Dendritic cell treated with granulocyte-macrophage colony-stimulating factor and Interleukin-4, amounts not matched to agents 40 ng/mL and 50 ng/mL, for 4 days (primary cell): ENCODE results near the gene PRM3.

ENCODE experiments used
- H3K27ac Mint-ChIP-seq: one replicate; pipeline ENCODE4 v1.8.0; 2022; ENCODE audit warnings: mild to moderate bottlenecking, mixed read lengths
- H3K27me3 Mint-ChIP-seq: one replicate; pipeline ENCODE4 v1.8.0; 2022; ENCODE audit warnings: mild to moderate bottlenecking, mixed read lengths
- H3K36me3 Mint-ChIP-seq: one replicate; pipeline ENCODE4 v1.8.0; 2022; ENCODE audit warnings: low read depth, mixed read lengths
- H3K4me1 Mint-ChIP-seq: one replicate; pipeline ENCODE4 v1.8.0; 2022; ENCODE audit warnings: low read depth, mixed read lengths
- H3K4me3 Mint-ChIP-seq: one replicate; pipeline ENCODE4 v1.8.0; 2022; ENCODE audit warnings: mild to moderate bottlenecking, moderate library complexity, mixed read lengths
- H3K9me3 Mint-ChIP-seq: one replicate; pipeline ENCODE4 v1.8.0; 2022; ENCODE audit warnings: mixed read lengths
- intact Hi-C: fragments of 100-400 bp; cut with micrococcal nuclease; formaldehyde crosslinking; loops from one replicate; pipeline ENCODE4 v1.15.0; 2022

PRM3 gene

GRCh38 chr16:11272921-11273720, at the start of gene PRM3:
PRM3 (minus strand) TSS chr16:11273629; CDS start chr16:11273595, 34 bp downstream.
- Mint-ChIP-seq H3K4me3 (no peak within 1 kb of the TSS), H3K9me3 (no peaks in the 10 kb centered on the region), H3K36me3 (no peaks in the 10 kb centered on the region), H3K4me1 (peaks cover 45% of the 10 kb centered on the region), H3K27ac (peak within 1 kb of the TSS; percentile 87), H3K27me3 (peaks cover 48% of the 10 kb centered on the region)
- intact Hi-C loops, result no loop called here

- no peak overlapping the region for H3K27ac Mint-ChIP-seq
- H3K4me1 Mint-ChIP-seq, result peaks cover 38% of the 10 kb centered on the region
- H3K36me3 Mint-ChIP-seq, result no peaks in the 10 kb centered on the region
- intact Hi-C loops, result no loop called here
- peaks cover 19% of the 10 kb centered on the region for H3K27me3 Mint-ChIP-seq
- no peak overlapping the region for H3K4me3 Mint-ChIP-seq
- H3K9me3 Mint-ChIP-seq, result no peaks in the 10 kb centered on the region
Measured at GRCh38 chr16:11322823-11323222, 49.4 kb upstream of the PRM3 start.

- Mint-ChIP-seq H3K4me3 (no peak overlapping the region), H3K27me3 (peaks cover 22% of the 10 kb centered on the region), H3K36me3 (no peaks in the 10 kb centered on the region), H3K9me3 (no peaks in the 10 kb centered on the region), H3K4me1 (peaks cover 27% of the 10 kb centered on the region), H3K27ac (no peak overlapping the region)
- intact Hi-C loops, result no loop called here
Measured at GRCh38 chr16:11321662-11322061, 48.2 kb upstream of the PRM3 start.

GRCh38 chr16:11320170-11320569, 46.7 kb upstream of the PRM3 start:
- intact Hi-C loops, result no loop called here

GRCh38 chr16:11319529-11320146, 46.2 kb upstream of the PRM3 start:
- Mint-ChIP-seq H3K9me3 (no peaks in the 10 kb centered on the region), H3K4me3 (no peak overlapping the region), H3K4me1 (peaks cover 20% of the 10 kb centered on the region), H3K36me3 (no peaks in the 10 kb centered on the region), H3K27me3 (peaks cover 37% of the 10 kb centered on the region), H3K27ac (no peak overlapping the region)
- intact Hi-C loops, result no loop called here

More at GRCh38 chr16:11320170-11320569, 46.7 kb upstream of the PRM3 start:
- Mint-ChIP-seq H3K4me3 (no peak overlapping the region), H3K27me3 (peaks cover 32% of the 10 kb centered on the region), H3K36me3 (no peaks in the 10 kb centered on the region), H3K27ac (no peak overlapping the region), H3K9me3 (no peaks in the 10 kb centered on the region), H3K4me1 (peaks cover 23% of the 10 kb centered on the region)

- Mint-ChIP-seq H3K4me1 (peaks cover 26% of the 10 kb centered on the region), H3K36me3 (no peaks in the 10 kb centered on the region), H3K27ac (peak overlapping the region; percentile 16), H3K4me3 (no peak overlapping the region), H3K27me3 (peaks cover 45% of the 10 kb centered on the region), H3K9me3 (no peaks in the 10 kb centered on the region)
- intact Hi-C loops, result no loop called here
Measured at GRCh38 chr16:11318817-11319216, 45.4 kb upstream of the PRM3 start.

GRCh38 chr16:11316331-11317015, 43.0 kb upstream of the PRM3 start:
- Mint-ChIP-seq H3K27ac (peak overlapping the region; percentile 65), H3K9me3 (no peaks in the 10 kb centered on the region), H3K4me3 (no peak overlapping the region), H3K27me3 (peaks cover 45% of the 10 kb centered on the region), H3K36me3 (no peaks in the 10 kb centered on the region), H3K4me1 (peaks cover 50% of the 10 kb centered on the region)
- intact Hi-C loops, result no loop called here

- Mint-ChIP-seq H3K4me3 (no peak overlapping the region), H3K36me3 (no peaks in the 10 kb centered on the region), H3K27me3 (peaks cover 44% of the 10 kb centered on the region), H3K9me3 (no peaks in the 10 kb centered on the region), H3K4me1 (peaks cover 60% of the 10 kb centered on the region), H3K27ac (peak overlapping the region; percentile 65)
- intact Hi-C loops, result no loop called here
Measured at GRCh38 chr16:11315510-11315909, 42.1 kb upstream of the PRM3 start.

GRCh38 chr16:11314309-11314894, 41.0 kb upstream of the PRM3 start:
- Mint-ChIP-seq H3K4me1 (peaks cover 69% of the 10 kb centered on the region), H3K4me3 (no peak overlapping the region), H3K9me3 (no peaks in the 10 kb centered on the region), H3K27ac (peak overlapping the region; percentile 43), H3K27me3 (peaks cover 43% of the 10 kb centered on the region), H3K36me3 (no peaks in the 10 kb centered on the region)
- intact Hi-C loops, result loop anchor here (5.0 kb wide), 1 partner anchor 33 kb away; the partner anchor contains the start of gene RMI2

GRCh38 chr16:11313493-11314308, 40.3 kb upstream of the PRM3 start:
- Mint-ChIP-seq H3K27ac (peak overlapping the region; percentile 43), H3K27me3 (peaks cover 41% of the 10 kb centered on the region), H3K9me3 (no peaks in the 10 kb centered on the region), H3K4me1 (peaks cover 72% of the 10 kb centered on the region), H3K4me3 (no peak overlapping the region), H3K36me3 (no peaks in the 10 kb centered on the region)
- intact Hi-C loops, result loop anchor here (5.0 kb wide), 1 partner anchor 34 kb away; the partner anchor contains the start of gene RMI2

GRCh38 chr16:11312718-11313492, 39.5 kb upstream of the PRM3 start:
- H3K36me3 Mint-ChIP-seq, result no peaks in the 10 kb centered on the region
- peaks cover 76% of the 10 kb centered on the region for H3K4me1 Mint-ChIP-seq

GRCh38 chr16:11310997-11311561, 37.6 kb upstream of the PRM3 start:
- Mint-ChIP-seq H3K4me3 (peak overlapping the region; percentile 46), H3K36me3 (no peaks in the 10 kb centered on the region), H3K27me3 (peaks cover 28% of the 10 kb centered on the region), H3K9me3 (no peaks in the 10 kb centered on the region), H3K4me1 (peaks cover 88% of the 10 kb centered on the region), H3K27ac (peak overlapping the region; percentile 83)
- intact Hi-C loops, result loop anchor here (1.0 to 5.0 kb wide), 3 partner anchors 16 to 55 kb away; partner anchors contain the start of genes RMI2 and SOCS1

More at GRCh38 chr16:11312718-11313492, 39.5 kb upstream of the PRM3 start:
- intact Hi-C loops, result loop anchor here (5.0 kb wide), 1 partner anchor 34 kb away; the partner anchor contains the start of gene RMI2
- H3K9me3 Mint-ChIP-seq, result no peaks in the 10 kb centered on the region
- no peak overlapping the region for H3K4me3 Mint-ChIP-seq
- H3K27me3 Mint-ChIP-seq, result peaks cover 40% of the 10 kb centered on the region
- H3K27ac Mint-ChIP-seq, result peak overlapping the region; percentile 83
